HG03135 (cell line): ENCODE data around the gene YTHDF1.

Experiments used
- ATAC-seq: cut with Tn5 transposase; IDR thresholded peaks from one replicate; pipeline ENCODE4 v1.9.1; 2021; ENCODE audit warnings: mild to moderate bottlenecking, moderate library complexity; ENCODE audit not compliant: unreplicated experiment

The YTHDF1 gene

GRCh38 chr20:63173552-63174191, 42.3 kb downstream of the YTHDF1 start:
- no peak for ATAC-seq

- no peak for ATAC-seq
Observed at GRCh38 chr20:63172726-63173125, 43.2 kb downstream of the YTHDF1 start.

GRCh38 chr20:63171991-63172390, 43.9 kb downstream of the YTHDF1 start:
- no peak for ATAC-seq

GRCh38 chr20:63169681-63170080, 46.2 kb downstream of the YTHDF1 start:
- ATAC-seq: no peak

GRCh38 chr20:63168861-63169260, 47.1 kb downstream of the YTHDF1 start:
- ATAC-seq: no peak

GRCh38 chr20:63167918-63168520, 47.9 kb downstream of the YTHDF1 start:
- ATAC-seq: no peak

- no peak for ATAC-seq
Observed at GRCh38 chr20:63167026-63167917, 48.7 kb downstream of the YTHDF1 start.

GRCh38 chr20:63166193-63167020, 49.5 kb downstream of the YTHDF1 start:
- ATAC-seq: no peak

- no peak for ATAC-seq
Observed at GRCh38 chr20:63165356-63166192, 50.4 kb downstream of the YTHDF1 start.

- no peak for ATAC-seq
Observed at GRCh38 chr20:63164484-63165355, 51.2 kb downstream of the YTHDF1 start.

- no peak for ATAC-seq
Observed at GRCh38 chr20:63163596-63164483, 52.1 kb downstream of the YTHDF1 start.

GRCh38 chr20:63163171-63163570, 52.8 kb downstream of the YTHDF1 start:
- no peak for ATAC-seq

- ATAC-seq: no peak
Observed at GRCh38 chr20:63162206-63162795, 53.6 kb downstream of the YTHDF1 start.

GRCh38 chr20:63161176-63161651, 54.7 kb downstream of the YTHDF1 start:
- no peak for ATAC-seq

GRCh38 chr20:63160641-63161175, 55.2 kb downstream of the YTHDF1 start:
- ATAC-seq: no peak

- ATAC-seq: no peak
Observed at GRCh38 chr20:63159826-63160640, 55.9 kb downstream of the YTHDF1 start.
